Skin of body (tissue), 2 donors: Measurements from ENCODE around the gene SPAG16. TPM values are rescaled to one million over a fixed set of nuclear protein-coding genes. Genes with fewer than 3 reads are reported as not detected.

Experiments
- small RNA-seq: library from RNA; depleted of rRNA; stranded (forward); fragments of <200 nt; gene quantifications from one replicate; pipeline ENCODE3, GENCODE V24; 2014; ENCODE audit warnings: low replicate concordance
- total RNA-seq: library from RNA; depleted of rRNA; stranded (reverse); fragments of >200 nt; gene quantifications from one replicate; pipeline ENCODE4 v1.2.3, GENCODE V29; 2014

SPAG16 gene
- total RNA-seq, 1 donor from 2014 or later = 34.9 TPM

Small RNA genes within 50 kb of the gene (small RNA-seq; reads per million reads assigned to genes)
- gene MIR4438 = not detected

Other genes starting within 250 kb of the SPAG16 start
- 4.4 TPM for gene IKZF2, start 132.9 kb upstream of the SPAG16 start, total RNA-seq